Mammary microvascular endothelial cell (primary cell): Measurements from ENCODE around the gene UBAC2. TPM values are rescaled to one million over a fixed set of nuclear protein-coding genes. Genes with fewer than 3 reads are reported as not detected.

Experiments
- total RNA-seq: library from RNA; depleted of rRNA; stranded (reverse); fragments of >200 nt; gene quantifications from 2 replicates; pipeline ENCODE4 v1.2.3, GENCODE V29; 2015

UBAC2 gene, protein sequence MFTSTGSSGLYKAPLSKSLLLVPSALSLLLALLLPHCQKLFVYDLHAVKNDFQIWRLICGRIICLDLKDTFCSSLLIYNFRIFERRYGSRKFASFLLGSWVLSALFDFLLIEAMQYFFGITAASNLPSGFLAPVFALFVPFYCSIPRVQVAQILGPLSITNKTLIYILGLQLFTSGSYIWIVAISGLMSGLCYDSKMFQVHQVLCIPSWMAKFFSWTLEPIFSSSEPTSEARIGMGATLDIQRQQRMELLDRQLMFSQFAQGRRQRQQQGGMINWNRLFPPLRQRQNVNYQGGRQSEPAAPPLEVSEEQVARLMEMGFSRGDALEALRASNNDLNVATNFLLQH
- total RNA-seq: 38.8 and 39.2 TPM in 2 replicates

DNA sequence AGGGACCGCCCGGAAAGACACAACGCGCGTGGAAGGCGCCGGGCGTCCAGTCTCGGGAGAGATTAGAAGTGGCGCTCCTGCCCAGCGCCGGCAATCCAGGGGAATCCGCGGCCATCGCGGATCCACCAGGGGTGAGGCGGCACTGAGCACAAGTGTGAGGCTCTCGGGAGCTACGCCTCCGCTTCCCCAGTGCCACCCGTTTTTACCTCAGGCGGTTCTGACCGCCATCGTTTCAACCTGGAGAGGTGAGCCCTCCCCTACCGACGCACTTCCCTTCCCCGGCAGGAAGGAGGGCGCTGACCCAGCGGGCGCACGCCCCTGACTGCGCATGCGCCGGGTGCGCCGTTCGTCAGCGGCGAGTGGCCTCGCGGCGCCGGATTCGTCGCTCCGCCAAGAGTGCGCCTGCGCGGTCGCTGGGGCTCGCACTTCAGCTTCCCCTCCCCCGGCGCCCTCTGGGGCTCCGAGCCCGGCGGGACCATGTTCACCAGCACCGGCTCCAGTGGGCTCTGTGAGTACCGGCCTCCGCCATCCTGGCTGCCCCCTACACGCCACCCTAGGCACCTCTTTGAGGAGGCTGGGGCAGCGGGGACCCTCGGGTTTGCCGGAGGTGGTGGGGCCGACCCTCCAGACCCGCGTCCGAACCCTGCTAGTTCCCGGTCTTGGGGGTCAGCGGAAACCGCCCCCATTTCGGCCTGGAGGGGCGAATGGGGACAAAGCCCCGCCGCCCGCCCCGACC is at the start of gene UBAC2:
Gene UBAC2, plus strand, starts transcription at position 423 of the 736 bp plus-strand sequence. Its CDS starts 55 bp downstream, at position 478.

DNA sequence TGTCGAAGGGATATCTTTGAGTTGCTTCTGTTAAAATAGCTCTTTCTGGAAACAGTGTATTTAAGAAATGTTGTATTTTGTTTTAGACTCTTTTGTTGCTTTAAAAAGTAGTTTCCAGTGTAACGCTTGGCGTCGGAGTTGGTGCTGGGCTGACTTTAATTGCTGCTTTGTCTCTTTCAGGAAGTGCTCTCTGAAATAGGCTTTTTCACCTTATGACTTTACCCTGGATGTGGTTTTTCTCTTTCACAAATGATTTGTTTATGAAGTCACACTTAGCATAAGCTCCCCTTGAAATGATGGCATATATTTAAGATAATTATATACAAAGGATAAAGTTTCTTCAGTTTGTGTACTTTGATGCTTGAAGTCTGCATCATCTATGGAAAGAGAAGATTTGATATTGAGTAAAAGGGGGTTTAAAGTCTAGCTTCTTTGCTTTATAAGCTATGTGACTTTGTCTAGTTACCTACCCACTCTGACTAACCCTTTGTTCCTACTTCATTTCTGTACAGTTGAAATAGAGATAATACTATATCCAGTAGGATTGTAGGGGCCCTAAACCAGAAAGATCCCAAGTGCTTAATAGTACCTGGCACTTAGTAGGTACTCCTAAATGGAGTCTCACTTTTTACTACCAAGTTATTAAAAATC is 57.7 kb downstream of the UBAC2 start, which contains the start of gene GPR18:
Gene GPR18, minus strand, starts transcription at position 170 of the 651 bp plus-strand sequence. CDS start 2,507 bp downstream, outside the sequence.

DNA sequence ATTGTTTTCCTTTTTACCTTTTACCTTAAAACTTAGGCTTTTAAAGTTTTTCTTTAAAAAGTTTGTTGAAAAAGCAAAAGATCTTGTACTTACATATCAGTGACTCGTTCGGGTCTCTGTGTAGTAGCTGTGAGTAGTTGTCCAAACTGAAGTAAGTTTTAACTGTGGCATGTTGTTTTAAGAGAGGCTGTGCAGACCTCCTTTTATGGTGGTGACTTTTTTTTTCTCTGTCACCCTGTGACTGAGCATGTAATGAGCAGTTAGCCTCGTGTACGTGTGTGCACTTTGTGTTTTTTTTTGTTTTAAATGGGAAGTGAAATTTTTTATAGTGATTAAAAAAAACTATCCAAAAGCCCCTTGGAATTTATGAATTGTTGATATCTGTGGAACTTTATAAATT is 106.6 kb downstream of the UBAC2 start, which contains the start of gene GPR183:
Gene GPR183, minus strand, starts transcription at position 153 of the 400 bp plus-strand sequence. CDS start 11,254 bp downstream, outside the sequence.

Other genes starting within 250 kb of the UBAC2 start
- gene DOCK9, start 222.8 kb upstream of the UBAC2 start, total RNA-seq: 409 and 431 TPM in 2 replicates
- gene GPR18, start 57.5 kb downstream of the UBAC2 start, total RNA-seq: not detected in 2 replicates
- 0.05 TPM in 1 of 2 replicates, not detected in the other for gene GPR183, start 106.5 kb downstream of the UBAC2 start, total RNA-seq